ENCODE data around the gene SEC24D. TPM values are rescaled to one million over a fixed set of nuclear protein-coding genes. Genes with fewer than 3 reads are reported as not detected.
A peak's percentile ranks its signal among the peaks of the same experiment; 100 is the strongest.
"Not testable (repeated sequence)": the region's sequence is repeated elsewhere in the genome, so short reads cannot be mapped to it uniquely, and the experiment has no call there.

Gene SEC24D
- total RNA-seq: 10 to 100 TPM; 28.5 to 33.0 TPM

- ATAC-seq (peak; percentile 88), DNase-seq (peak; percentile 91)
- H3K4me1 Mint-ChIP-seq: peaks cover 20% of the 10 kb centered on the region
- peak within 1 kb of the TSS; percentile 86 for H3K4me3 Mint-ChIP-seq
- POLR2A ChIA-PET: interaction anchor here (0.6 to 0.7 kb wide), 2 partner anchors 12 to 140 kb away, joined by 3 to 4 read pairs; no protein-coding TSS in a partner anchor
- H3K27me3 Mint-ChIP-seq: no peaks in the 10 kb centered on the region
- intact Hi-C loops (cut with DNase I, micrococcal nuclease): loop anchor here (1.0 to 5.0 kb wide), 8 partner anchors 15 to 619 kb away; partner anchors contain the start of genes METTL14 (in 1 of the 2) and USP53 (in 1 of the 2)
- no peaks in the 10 kb centered on the region for H3K9me3 Mint-ChIP-seq (ENCODE audit: low read depth)
- CTCF ChIA-PET: interaction anchor here (0.9 to 1.0 kb wide), 2 partner anchors 29 to 273 kb away, joined by 3 read pairs; no protein-coding TSS in a partner anchor
- H3K36me3 Mint-ChIP-seq (ENCODE audit: low read depth): peaks cover 15% of the 10 kb centered on the region
- H3K27ac Mint-ChIP-seq: peak within 1 kb of the TSS; percentile 98
Measured at GRCh38 chr4:118835571-118836300, at the start of gene SEC24D. TSS of gene SEC24D (minus strand) at chr4:118836126. CDS start at chr4:118833696, 2,430 bp downstream.

DNA sequence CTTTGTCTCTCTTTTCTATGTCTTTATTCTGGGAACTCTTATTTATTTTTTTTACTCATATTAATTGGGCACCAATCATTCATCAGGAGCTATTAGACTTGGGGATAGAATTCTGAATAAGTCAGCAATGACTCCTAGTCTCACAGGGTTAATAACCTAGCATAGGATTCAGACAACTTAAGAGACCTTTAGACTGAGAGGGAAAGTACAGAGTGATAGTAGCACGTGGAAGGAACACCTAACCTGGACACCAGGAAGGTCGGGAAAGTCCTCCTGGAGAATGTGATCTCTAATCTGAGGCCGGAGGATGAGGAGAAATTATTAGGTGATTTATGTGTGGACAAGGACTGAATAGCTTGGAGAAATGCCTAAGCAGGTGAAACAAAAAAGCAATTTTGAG is 48.8 kb upstream of the SEC24D start:
- no peak overlapping the region for H3K4me3 Mint-ChIP-seq
- ChIA-PET POLR2A (no interaction called here), CTCF (interaction anchor here (1.3 to 2.2 kb wide), 3 partner anchors 20 to 113 kb away, joined by 5 to 7 read pairs (median 7); no protein-coding TSS in a partner anchor)
- peaks cover 9% of the 10 kb centered on the region for H3K4me1 Mint-ChIP-seq
- H3K36me3 Mint-ChIP-seq (ENCODE audit: low read depth): no peaks in the 10 kb centered on the region
- no peaks in the 10 kb centered on the region for H3K9me3 Mint-ChIP-seq (ENCODE audit: low read depth)
- H3K27me3 Mint-ChIP-seq: peaks cover 26% of the 10 kb centered on the region
- H3K27ac Mint-ChIP-seq: no peak overlapping the region
- intact Hi-C loops (cut with DNase I, micrococcal nuclease): loop anchor here in 1 of 2 experiments (10.0 kb wide), 1 partner anchor 460 kb away; no protein-coding TSS in a partner anchor
- ATAC-seq: no peak
- no peak for DNase-seq

GRCh38 chr4:118883861-118884260 is 47.9 kb upstream of the SEC24D start:
- POLR2A ChIA-PET: no interaction called here
- intact Hi-C loops (cut with DNase I, micrococcal nuclease): loop anchor here in 1 of 2 experiments (10.0 kb wide), 1 partner anchor 459 kb away; no protein-coding TSS in a partner anchor
- no peaks in the 10 kb centered on the region for H3K36me3 Mint-ChIP-seq (ENCODE audit: low read depth)
- peaks cover 20% of the 10 kb centered on the region for H3K27me3 Mint-ChIP-seq
- H3K4me1 Mint-ChIP-seq: peaks cover 4% of the 10 kb centered on the region
- peaks cover 2% of the 10 kb centered on the region for H3K9me3 Mint-ChIP-seq (ENCODE audit: low read depth)
- CTCF ChIA-PET: interaction anchor here (1.3 to 1.8 kb wide), 3 partner anchors 19 to 120 kb away, joined by 5 to 7 read pairs (median 5); no protein-coding TSS in a partner anchor
- no peak overlapping the region for H3K27ac Mint-ChIP-seq
- DNase-seq: no peak
- no peak for ATAC-seq
- no peak overlapping the region for H3K4me3 Mint-ChIP-seq

- H3K36me3 Mint-ChIP-seq (ENCODE audit: low read depth): peaks cover 3% of the 10 kb centered on the region
- POLR2A ChIA-PET: no interaction called here
Measured at GRCh38 chr4:118881512-118882146, 45.7 kb upstream of the SEC24D start.

DNA sequence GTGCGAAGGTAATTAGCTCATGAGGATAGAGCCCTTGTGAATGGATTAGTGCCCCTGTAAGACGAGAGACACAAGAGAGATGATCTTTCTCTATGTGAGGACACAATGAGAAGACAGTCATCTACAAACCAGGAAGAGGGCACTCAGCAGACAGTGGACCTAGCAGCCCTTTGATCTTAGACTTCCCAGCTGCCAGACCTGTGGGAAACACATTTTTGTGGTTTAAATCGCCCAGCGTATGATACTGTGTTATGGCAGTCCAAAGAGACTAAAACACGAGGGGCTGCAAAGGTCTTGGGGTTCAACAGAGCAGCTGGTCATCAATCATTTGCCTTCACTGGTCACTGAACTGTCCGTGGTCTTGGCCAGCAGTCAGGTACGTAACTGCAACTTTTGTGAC is 43.5 kb upstream of the SEC24D start:
- ATAC-seq (no peak), DNase-seq (no peak)
- intact Hi-C loops (cut with DNase I, micrococcal nuclease): no loop called here
- ChIA-PET CTCF (no interaction called here), POLR2A (no interaction called here)
- Mint-ChIP-seq H3K27ac (no peak overlapping the region), H3K9me3 (ENCODE audit: low read depth) (peaks cover 16% of the 10 kb centered on the region), H3K4me1 (no peaks in the 10 kb centered on the region), H3K36me3 (ENCODE audit: low read depth) (peaks cover 3% of the 10 kb centered on the region), H3K4me3 (no peak overlapping the region), H3K27me3 (no peaks in the 10 kb centered on the region)

More at GRCh38 chr4:118881512-118882146, 45.7 kb upstream of the SEC24D start:
- intact Hi-C loops (cut with DNase I, micrococcal nuclease): loop anchor here in 1 of 2 experiments (10.0 kb wide), 1 partner anchor 457 kb away; no protein-coding TSS in a partner anchor
- ATAC-seq (no peak), DNase-seq (no peak)
- Mint-ChIP-seq H3K4me3 (no peak overlapping the region), H3K27me3 (peaks cover 7% of the 10 kb centered on the region), H3K4me1 (no peaks in the 10 kb centered on the region), H3K9me3 (ENCODE audit: low read depth) (peaks cover 16% of the 10 kb centered on the region), H3K27ac (no peak overlapping the region)
- CTCF ChIA-PET: no interaction called here

- intact Hi-C loops (cut with DNase I, micrococcal nuclease); H3K4me3 Mint-ChIP-seq; H3K27me3 Mint-ChIP-seq; ATAC-seq; H3K4me1 Mint-ChIP-seq; CTCF ChIA-PET; DNase-seq; H3K27ac Mint-ChIP-seq; H3K36me3 Mint-ChIP-seq (ENCODE audit: low read depth): not testable (repeated sequence)
- H3K9me3 Mint-ChIP-seq (ENCODE audit: low read depth): peaks cover 16% of the 10 kb centered on the region
- POLR2A ChIA-PET: interaction anchor here (0.6 kb wide), 1 partner anchor 14 kb away, joined by 3 read pairs; no protein-coding TSS in a partner anchor
Measured at GRCh38 chr4:118878507-118878906, 42.6 kb upstream of the SEC24D start.

GRCh38 chr4:118877797-118878196 is 41.9 kb upstream of the SEC24D start:
- ATAC-seq: no peak
- peaks cover 3% of the 10 kb centered on the region for H3K36me3 Mint-ChIP-seq (ENCODE audit: low read depth)
- H3K4me3 Mint-ChIP-seq: no peak overlapping the region
- intact Hi-C loops (cut with DNase I, micrococcal nuclease): no loop called here
- H3K9me3 Mint-ChIP-seq (ENCODE audit: low read depth): peaks cover 16% of the 10 kb centered on the region
- ChIA-PET CTCF (no interaction called here), POLR2A (no interaction called here)
- no peak for DNase-seq
- H3K27me3 Mint-ChIP-seq: no peaks in the 10 kb centered on the region
- H3K27ac Mint-ChIP-seq: no peak overlapping the region
- H3K4me1 Mint-ChIP-seq: no peaks in the 10 kb centered on the region

GRCh38 chr4:118872181-118872580 is 36.3 kb upstream of the SEC24D start:
- no peak overlapping the region for H3K27ac Mint-ChIP-seq
- no peaks in the 10 kb centered on the region for H3K4me1 Mint-ChIP-seq
- intact Hi-C loops (cut with DNase I, micrococcal nuclease): no loop called here
- no peaks in the 10 kb centered on the region for H3K27me3 Mint-ChIP-seq
- no peak overlapping the region for H3K4me3 Mint-ChIP-seq
- ChIA-PET POLR2A (no interaction called here), CTCF (interaction anchor here (1.2 kb wide), 1 partner anchor 19 kb away, joined by 4 read pairs; no protein-coding TSS in a partner anchor)
- DNase-seq: no peak
- ATAC-seq: no peak
- H3K36me3 Mint-ChIP-seq (ENCODE audit: low read depth): no peaks in the 10 kb centered on the region
- H3K9me3 Mint-ChIP-seq (ENCODE audit: low read depth): peaks cover 2% of the 10 kb centered on the region

DNA sequence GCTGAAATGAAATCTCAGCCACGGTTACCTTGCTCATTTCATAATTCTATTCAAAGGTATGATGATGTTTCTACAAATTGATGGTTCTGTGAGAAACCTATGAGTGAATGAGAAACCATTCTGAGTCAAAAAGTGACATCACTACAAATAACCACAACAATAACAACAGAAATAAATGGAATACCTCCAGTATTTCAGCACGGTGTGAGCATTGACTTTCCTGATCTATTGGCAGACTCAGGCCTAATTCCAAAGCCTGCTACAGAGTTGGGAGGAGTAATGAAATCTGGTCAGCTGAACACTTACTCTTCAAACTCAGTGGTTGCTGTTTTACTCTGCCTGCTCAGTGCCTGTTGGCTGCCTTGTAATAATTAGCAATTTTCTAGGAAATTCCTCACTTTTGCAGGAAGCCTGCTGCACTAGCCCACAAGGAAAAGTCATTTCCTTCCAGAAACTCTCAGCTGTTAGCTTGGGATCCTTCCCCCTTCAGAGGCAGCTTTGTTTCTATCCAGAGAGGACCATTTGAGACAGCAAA is 33.9 kb upstream of the SEC24D start:
- CTCF ChIA-PET: interaction anchor here (1.2 to 1.5 kb wide), 2 partner anchors 21 to 96 kb away, joined by 3 to 4 read pairs; no protein-coding TSS in a partner anchor
- no peaks in the 10 kb centered on the region for H3K9me3 Mint-ChIP-seq (ENCODE audit: low read depth)

GRCh38 chr4:118867311-118868067 is 31.6 kb upstream of the SEC24D start:
- Mint-ChIP-seq H3K27ac (no peak overlapping the region), H3K27me3 (no peaks in the 10 kb centered on the region), H3K4me1 (peaks cover 5% of the 10 kb centered on the region), H3K36me3 (ENCODE audit: low read depth) (no peaks in the 10 kb centered on the region), H3K4me3 (no peak overlapping the region), H3K9me3 (ENCODE audit: low read depth) (no peaks in the 10 kb centered on the region)
- ChIA-PET POLR2A (no interaction called here), CTCF (interaction anchor here (1.2 to 4.0 kb wide), 2 partner anchors 93 to 96 kb away, joined by 4 to 27 read pairs; no protein-coding TSS in a partner anchor)
- DNase-seq (no peak), ATAC-seq (no peak)
- intact Hi-C loops (cut with DNase I, micrococcal nuclease): no loop called here

More for the DNA sequence above, 33.9 kb upstream of the SEC24D start:
- Mint-ChIP-seq H3K4me3 (no peak overlapping the region), H3K27ac (no peak overlapping the region), H3K36me3 (ENCODE audit: low read depth) (no peaks in the 10 kb centered on the region), H3K27me3 (no peaks in the 10 kb centered on the region), H3K4me1 (peaks cover 5% of the 10 kb centered on the region)
- DNase-seq (no peak), ATAC-seq (no peak)
- intact Hi-C loops (cut with DNase I, micrococcal nuclease): no loop called here
- POLR2A ChIA-PET: no interaction called here

DNA sequence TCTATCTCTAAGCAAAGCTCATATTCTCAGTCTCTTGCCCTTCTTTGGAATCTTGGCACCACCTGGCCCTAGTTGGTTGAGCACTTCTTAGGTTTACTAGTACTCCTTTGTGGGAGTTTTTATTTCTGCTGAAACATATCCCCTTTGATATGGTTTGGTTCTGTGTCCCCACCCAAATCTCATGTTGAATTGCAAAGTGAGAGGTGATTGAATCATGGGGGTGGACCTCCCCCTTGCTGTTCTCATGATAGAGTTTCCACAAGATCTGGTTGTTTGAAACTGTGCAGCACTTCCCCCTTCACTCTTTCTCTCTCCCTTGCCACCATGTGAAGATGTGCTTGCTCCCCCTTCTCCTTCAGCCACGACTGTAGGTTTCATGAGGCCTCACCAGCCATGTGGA is 30.5 kb upstream of the SEC24D start:
- ChIA-PET CTCF (interaction anchor here (1.2 to 4.0 kb wide), 3 partner anchors 19 to 95 kb away, joined by 3 to 27 read pairs (median 4); no protein-coding TSS in a partner anchor), POLR2A (no interaction called here)
- intact Hi-C loops (cut with DNase I, micrococcal nuclease): no loop called here
- no peak overlapping the region for H3K27ac Mint-ChIP-seq
- DNase-seq (no peak), ATAC-seq (no peak)
- H3K4me3 Mint-ChIP-seq: no peak overlapping the region
- H3K36me3 Mint-ChIP-seq (ENCODE audit: low read depth): no peaks in the 10 kb centered on the region
- H3K4me1 Mint-ChIP-seq: peaks cover 5% of the 10 kb centered on the region
- no peaks in the 10 kb centered on the region for H3K9me3 Mint-ChIP-seq (ENCODE audit: low read depth)
- no peaks in the 10 kb centered on the region for H3K27me3 Mint-ChIP-seq
